ENCODE results near the gene HIGD1B. TPM values are rescaled to one million over a fixed set of nuclear protein-coding genes. Genes with fewer than 3 reads are reported as not detected.
"Not testable (repeated sequence)": the region's sequence is repeated elsewhere in the genome, so short reads cannot be mapped to it uniquely, and the experiment has no call there.

The HIGD1B gene
- not detected in 2 replicates for total RNA-seq (2014; rRNA removed; shearing (Covaris generic))

DNA sequence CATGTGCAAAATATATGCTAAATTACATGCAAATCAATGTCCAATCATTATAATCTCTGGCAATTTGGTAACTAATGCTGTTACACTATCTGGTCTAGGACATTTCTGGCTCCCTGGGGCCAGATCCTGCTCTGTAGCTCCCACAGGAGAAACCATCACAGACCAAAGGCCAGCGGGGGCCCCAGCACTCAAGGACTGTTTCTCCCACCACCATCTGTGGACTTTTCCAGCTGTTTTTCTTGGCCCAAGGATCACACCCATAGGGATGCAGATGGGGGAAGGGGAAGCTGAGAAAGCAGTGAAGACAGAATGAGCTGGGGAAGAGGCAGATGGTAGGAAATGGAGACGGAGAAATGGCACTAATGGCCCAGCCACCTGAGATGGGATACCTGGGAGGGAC is at the start of gene HIGD1B:
TSS of gene HIGD1B (plus strand) at position 298 of the 400 bp plus-strand sequence. CDS start 270 bp downstream, outside the sequence.
- Histone ChIP-seq H3K4me1 (0 out of 2 replicates have a peak, but pooled peaks cover 2% of the 10 kb centered on the region), H3K36me3 (peaks cover 18% of the 10 kb centered on the region), H3K4me3 (no peak within 1 kb of the TSS), H3K27me3 (no peaks in the 10 kb centered on the region), H3K27ac (no peak within 1 kb of the TSS), H3K9me3 (replicated peaks) (no peaks in the 10 kb centered on the region)
- DNase-seq, result no peak

DNA sequence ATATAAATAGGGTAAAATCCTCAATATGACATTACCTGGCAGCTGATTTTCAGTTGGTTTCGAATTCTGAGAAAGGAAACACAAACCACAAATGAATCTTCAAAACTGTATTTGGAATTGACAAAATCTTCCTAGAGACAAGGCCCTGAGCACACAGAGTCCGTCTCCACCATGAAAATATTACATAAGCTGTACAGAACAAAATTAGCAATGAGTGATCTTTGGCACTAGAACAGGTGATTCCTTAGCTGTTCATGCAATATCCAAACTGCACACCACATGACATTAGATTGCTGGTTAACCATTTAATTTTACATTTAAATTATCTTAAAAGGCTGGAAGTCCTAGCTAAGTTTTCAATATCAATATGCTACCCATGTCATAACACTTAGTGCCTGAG is 49.3 kb upstream of the HIGD1B start:
- Histone ChIP-seq H3K27ac (no peak overlapping the region), H3K9me3 (replicated peaks) (no peaks in the 10 kb centered on the region), H3K4me1 (peaks cover 15% of the 10 kb centered on the region), H3K4me3 (no peak overlapping the region), H3K27me3 (no peaks in the 10 kb centered on the region), H3K36me3 (peaks cover 42% of the 10 kb centered on the region)
- no peak for DNase-seq

DNA sequence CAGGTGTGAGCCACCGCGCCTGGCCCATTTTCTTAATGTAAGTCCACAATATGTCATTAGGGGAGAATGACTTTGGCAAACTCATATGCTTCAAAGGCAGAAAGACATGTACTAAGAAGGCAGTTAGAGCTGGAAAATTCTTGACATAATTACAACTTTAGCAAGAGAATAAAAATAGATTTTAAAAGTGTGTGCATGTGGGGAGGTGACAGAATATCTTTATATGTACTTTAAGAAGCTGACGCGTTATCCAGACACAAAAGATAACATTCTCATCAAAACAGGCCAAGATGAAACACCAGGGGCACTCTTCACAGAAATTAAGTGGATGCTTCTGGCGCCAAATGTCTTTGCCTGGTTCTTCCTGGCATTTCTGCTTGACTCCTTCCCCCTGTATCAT is 45.8 kb upstream of the HIGD1B start:
- no peak overlapping the region for H3K4me3 ChIP-seq
- H3K4me1 ChIP-seq, result no peaks in the 10 kb centered on the region
- no peaks in the 10 kb centered on the region for H3K9me3 ChIP-seq (replicated peaks)
- DNase-seq, result no peak
- no peak overlapping the region for H3K27ac ChIP-seq
- no peaks in the 10 kb centered on the region for H3K27me3 ChIP-seq
- peaks cover 71% of the 10 kb centered on the region for H3K36me3 ChIP-seq

DNA sequence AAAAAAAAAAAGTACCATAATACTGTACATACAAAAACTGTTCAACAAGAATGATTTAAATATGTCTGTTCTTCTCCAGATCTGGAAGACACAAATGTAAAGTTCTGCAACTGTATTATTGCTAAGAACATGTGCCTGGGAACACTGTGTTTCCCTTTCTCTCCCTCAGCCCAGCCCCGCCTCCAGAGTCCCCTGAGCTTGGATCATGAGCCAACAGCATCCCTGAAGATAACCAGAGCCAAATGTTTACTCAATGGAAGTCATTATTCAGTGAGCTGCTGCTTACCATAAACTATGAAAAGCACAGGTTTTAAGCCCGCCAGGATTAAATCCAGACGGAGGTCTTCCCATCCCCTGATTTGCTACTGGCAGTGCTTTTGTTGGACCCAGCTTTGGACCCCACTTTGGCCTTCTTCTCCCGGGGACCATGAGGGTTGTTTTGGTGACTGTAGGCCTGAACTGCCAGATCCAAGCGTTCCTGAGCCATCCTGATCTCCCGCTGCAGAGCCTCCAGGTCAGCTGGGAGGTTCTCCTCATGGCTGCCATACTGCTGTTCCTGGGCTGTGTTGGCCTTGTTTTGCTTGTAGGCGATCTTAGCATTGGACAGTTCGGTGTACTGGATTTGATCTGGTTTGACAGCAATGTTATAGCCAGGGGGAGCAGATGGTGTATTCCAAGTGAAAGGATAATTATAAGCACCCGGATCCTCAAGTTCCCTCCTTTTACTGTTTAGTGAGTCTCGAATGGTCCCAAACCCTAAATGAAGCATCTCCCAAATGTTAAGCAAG is 43.2 kb upstream of the HIGD1B start:
- DNase-seq, result no peak
- Histone ChIP-seq H3K27ac (no peak overlapping the region), H3K36me3 (peaks cover 64% of the 10 kb centered on the region)

DNA sequence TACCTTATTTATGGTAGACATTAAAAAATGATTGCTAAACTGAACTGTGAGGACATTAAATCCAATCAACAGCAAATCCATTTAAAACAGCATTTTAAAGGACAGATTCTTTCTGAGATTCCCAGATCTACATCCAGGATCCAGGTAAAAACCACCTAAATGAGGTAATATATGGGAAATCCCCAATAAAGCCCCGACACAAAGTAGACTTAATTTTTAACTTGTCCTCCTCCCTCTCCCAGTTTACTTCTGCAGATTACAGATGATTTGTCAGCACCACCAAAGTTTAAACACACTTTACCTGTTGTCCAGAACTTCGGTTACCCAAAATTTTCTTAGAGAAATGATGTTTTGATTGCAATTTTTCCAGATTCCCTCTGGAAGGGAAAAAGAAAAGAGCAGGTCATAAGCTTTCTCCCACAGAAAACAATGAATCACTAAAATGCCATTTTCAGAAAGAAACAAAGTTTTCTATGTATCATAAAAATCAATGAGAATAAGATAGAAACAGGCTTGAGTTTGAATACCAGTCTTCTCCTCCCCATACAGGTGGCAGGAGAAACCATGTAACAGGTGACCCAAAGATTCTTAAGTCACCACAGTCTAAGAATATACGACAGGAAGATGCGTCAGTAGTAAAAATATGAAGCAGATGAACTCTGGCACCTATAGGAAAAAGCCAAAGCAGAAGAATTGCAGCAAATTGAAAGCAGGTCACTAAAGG is 40.4 kb upstream of the HIGD1B start:
- Histone ChIP-seq H3K9me3 (replicated peaks) (no peaks in the 10 kb centered on the region), H3K4me3 (no peak overlapping the region), H3K36me3 (peaks cover 43% of the 10 kb centered on the region), H3K27ac (no peak overlapping the region), H3K4me1 (no peaks in the 10 kb centered on the region), H3K27me3 (no peaks in the 10 kb centered on the region)
- no peak for DNase-seq

More for the DNA sequence above, 43.2 kb upstream of the HIGD1B start:
- Histone ChIP-seq H3K4me1 (no peaks in the 10 kb centered on the region), H3K4me3 (no peak overlapping the region), H3K9me3 (replicated peaks) (no peaks in the 10 kb centered on the region), H3K27me3 (no peaks in the 10 kb centered on the region)

DNA sequence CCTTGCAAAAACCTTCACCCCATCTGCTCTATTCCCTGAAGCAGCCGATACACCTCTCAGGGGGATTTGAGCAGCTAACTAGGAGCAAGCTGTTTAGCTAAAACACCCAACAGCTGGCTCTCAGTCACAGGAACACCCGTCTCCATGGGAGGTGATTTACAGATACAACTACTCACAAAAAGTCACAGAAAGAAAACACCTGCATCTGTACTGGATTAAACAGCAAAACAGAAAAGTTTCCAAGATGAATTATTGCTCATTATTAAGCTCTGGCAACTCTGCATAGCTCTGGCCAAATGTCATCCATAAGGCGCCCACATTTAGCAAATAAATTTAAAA is 39.9 kb upstream of the HIGD1B start:
- H3K27ac ChIP-seq, result no peak overlapping the region

DNA sequence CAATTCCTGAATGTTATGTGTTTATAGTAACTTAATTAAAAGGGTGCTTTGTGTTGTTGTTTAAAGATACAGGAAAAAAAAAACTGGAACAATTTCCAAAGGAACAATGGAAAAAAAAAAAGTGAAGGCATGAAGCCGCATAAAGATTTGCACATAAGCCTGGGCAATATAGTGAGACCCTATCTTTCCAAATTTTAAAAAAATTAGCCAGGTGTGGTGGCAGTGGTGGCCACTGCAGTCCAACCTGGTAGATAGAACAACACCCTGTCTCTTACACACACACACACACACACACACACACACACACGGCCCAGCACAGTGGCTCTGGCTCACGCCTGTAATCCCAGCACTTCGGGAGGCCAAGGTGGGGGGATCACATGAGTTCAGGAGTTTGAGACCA is 39.5 kb upstream of the HIGD1B start:
- Histone ChIP-seq H3K9me3 (replicated peaks) (no peaks in the 10 kb centered on the region), H3K4me3 (no peak overlapping the region), H3K36me3 (peaks cover 34% of the 10 kb centered on the region), H3K4me1 (no peaks in the 10 kb centered on the region), H3K27ac (no peak overlapping the region), H3K27me3 (no peaks in the 10 kb centered on the region)
- DNase-seq, result no peak

More for the DNA sequence above, 39.9 kb upstream of the HIGD1B start:
- H3K4me3 ChIP-seq, result no peak overlapping the region
- peaks cover 37% of the 10 kb centered on the region for H3K36me3 ChIP-seq
- H3K27me3 ChIP-seq, result no peaks in the 10 kb centered on the region
- no peaks in the 10 kb centered on the region for H3K9me3 ChIP-seq (replicated peaks)
- peak in 1 of 2 experiments; percentile 39 for DNase-seq
- H3K4me1 ChIP-seq, result no peaks in the 10 kb centered on the region

DNA sequence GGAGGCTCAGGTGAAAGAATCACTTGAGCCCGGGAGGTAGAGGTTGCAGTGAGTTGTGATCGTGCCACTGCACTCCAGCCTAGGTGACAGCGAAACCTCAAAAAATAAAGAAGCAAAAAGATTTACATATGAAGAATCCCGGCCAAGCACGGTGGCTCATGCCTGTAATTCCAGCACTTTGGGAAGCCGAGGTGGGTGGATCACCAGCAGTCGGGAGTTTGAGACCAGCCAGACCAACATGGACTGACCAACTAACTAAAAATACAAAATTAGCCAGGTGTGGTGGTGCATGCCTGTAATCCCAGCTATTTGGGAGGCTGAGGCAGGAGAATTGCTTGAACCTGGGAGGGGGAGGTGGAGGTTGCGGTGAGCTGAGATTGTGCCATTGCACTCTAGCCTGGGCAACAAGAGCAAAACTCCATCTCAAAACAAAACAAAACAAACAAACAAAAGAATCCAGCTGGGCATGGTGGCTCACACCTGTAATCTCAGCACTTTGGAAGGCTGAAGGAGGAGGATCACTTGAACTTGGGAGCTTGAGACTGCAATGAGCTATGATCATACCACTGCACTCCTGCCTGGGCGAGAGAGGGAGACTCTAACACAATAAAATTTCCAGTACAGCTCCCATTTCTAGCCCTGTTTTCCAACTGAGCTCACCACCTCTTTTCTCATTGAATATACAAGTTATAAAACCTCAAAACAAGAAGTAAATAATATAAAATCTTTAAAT is 38.9 kb upstream of the HIGD1B start:
- not testable (repeated sequence) for H3K27me3 ChIP-seq; H3K4me3 ChIP-seq; H3K9me3 ChIP-seq (replicated peaks); DNase-seq; H3K27ac ChIP-seq; H3K4me1 ChIP-seq
- peaks cover 27% of the 10 kb centered on the region for H3K36me3 ChIP-seq

DNA sequence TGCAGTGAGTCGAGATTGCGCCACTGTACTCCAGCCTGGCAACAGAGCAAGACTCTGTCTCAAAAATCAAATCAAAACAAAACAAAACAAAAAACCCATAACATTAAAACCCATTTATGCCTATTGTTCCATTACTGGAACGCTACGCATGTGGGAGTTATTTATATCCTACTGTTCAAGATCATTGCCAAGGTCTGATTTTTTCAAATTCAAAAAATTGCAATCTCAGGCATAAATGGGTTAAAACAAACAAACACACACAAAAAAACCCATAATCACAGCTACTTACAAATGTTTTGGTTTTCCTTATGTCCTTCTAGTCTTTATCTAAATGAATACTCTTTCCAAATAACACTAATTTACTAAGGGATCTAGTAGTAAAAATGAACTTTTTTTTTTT is 35.4 kb upstream of the HIGD1B start:
- H3K27ac ChIP-seq, result no peak overlapping the region
- H3K9me3 ChIP-seq (replicated peaks), result no peaks in the 10 kb centered on the region
- no peak overlapping the region for H3K4me3 ChIP-seq
- no peaks in the 10 kb centered on the region for H3K36me3 ChIP-seq
- DNase-seq, result no peak
- H3K27me3 ChIP-seq, result no peaks in the 10 kb centered on the region
- H3K4me1 ChIP-seq, result no peaks in the 10 kb centered on the region

DNA sequence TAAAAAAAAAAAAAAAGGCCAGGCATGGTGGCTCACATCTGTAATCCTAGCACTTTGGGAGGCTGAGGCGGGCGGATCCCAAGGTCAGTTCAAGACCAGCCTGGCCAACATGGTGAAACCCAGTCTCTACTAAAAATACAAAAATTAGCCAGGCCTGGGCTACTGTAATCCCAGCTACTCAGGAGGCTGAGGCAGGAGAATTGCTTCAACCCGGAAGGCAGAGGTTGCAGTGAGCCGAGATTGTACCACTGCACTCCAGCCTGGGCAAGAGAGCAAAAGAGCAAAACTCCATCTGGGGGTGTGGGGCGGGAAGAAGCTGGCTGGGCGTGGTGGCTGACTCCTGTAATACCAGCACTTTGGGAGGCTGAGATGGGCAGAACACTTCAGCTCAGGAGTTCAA is 29.2 kb upstream of the HIGD1B start:
- H3K9me3 ChIP-seq (replicated peaks); DNase-seq; H3K4me1 ChIP-seq; H3K27ac ChIP-seq; H3K4me3 ChIP-seq; H3K36me3 ChIP-seq; H3K27me3 ChIP-seq: not testable (repeated sequence)

DNA sequence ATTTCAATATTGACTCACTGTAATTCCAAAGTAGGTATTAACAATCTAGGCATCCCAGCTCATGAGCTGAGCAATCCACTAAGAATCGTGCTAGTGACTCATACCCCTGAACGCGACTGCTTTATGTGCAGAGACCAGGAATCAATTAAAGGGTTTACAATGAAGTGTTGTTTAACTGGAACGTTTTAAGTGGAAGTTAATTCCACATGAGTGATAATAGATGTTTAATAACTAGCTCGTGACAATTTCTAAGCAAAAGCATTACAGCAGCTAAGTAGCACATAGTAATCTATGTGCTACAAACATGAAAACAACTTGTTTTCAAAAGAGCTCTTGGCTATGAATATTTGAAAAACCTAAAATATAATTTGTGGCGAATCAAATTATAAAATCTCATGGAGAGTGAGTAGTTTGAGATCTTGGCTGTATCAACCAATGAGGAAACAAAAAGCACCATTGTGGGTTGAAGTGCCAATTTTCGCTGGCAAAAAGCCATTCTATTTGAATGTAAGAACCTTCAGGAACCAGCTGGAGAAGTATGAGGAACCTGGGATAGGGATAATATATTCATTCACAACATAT is 27.0 kb upstream of the HIGD1B start:
- peaks cover 13% of the 10 kb centered on the region for H3K36me3 ChIP-seq
- no peak overlapping the region for H3K27ac ChIP-seq
- DNase-seq, result no peak
- H3K9me3 ChIP-seq (replicated peaks), result 0 out of 2 replicates have a peak, but pooled peaks cover 3% of the 10 kb centered on the region
- no peaks in the 10 kb centered on the region for H3K27me3 ChIP-seq
- no peaks in the 10 kb centered on the region for H3K4me1 ChIP-seq
- H3K4me3 ChIP-seq, result no peak overlapping the region

DNA sequence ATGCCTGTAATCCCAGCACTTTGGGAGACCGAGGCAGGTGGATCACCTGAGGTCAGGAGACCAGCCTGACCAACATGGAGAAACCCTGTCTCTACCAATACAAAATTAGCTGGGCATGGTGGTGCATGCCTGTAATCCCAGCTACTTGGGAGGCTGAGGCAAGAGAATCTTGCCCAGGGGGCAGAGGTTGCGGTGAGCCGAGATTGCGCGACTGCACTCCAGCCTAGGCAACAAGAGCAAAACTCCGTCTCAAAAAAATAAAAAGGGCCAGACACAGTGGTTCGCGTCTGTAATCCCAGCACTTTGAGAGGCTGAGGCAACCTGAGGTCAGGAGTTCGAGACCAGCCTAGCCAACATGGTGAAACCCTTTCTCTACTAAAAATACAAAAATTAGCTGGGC is 22.4 kb upstream of the HIGD1B start:
- H3K27ac ChIP-seq, H3K4me1 ChIP-seq: not testable (repeated sequence)

DNA sequence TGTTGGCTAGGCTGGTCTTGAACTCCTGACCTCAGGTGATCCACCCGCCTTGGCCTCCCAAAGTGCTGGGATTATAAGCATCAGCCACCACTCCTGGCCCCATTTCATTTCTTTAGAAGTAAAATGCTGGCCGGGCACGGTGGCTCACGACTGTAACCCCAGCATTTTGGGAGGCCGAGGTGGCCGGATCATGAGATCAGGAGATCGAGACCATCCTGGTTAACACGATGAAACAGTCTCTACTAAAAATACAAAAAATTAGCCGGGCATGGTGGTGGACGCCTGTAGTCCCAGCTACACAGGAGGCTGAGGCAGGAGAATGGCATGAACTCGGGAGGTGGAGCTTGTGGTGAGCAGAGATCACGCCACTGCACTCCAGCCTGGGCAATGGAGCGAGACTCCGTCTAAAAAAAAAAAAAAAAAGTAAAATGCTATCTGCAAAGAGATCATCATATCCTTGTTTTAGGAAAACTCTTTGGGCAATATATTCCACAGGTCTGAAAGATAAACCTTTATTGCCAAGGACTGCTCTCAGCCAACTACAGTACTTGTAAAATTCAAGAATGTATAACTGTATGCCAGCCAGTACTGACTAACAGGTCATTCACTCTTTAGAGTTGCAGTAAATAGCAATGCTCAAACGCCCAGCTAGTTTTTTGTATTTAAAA is 21.4 kb upstream of the HIGD1B start:
- Histone ChIP-seq H3K27me3 (no peaks in the 10 kb centered on the region), H3K4me3 (no peak overlapping the region), H3K27ac (no peak overlapping the region), H3K9me3 (replicated peaks) (no peaks in the 10 kb centered on the region), H3K36me3 (peaks cover 5% of the 10 kb centered on the region), H3K4me1 (peaks cover 11% of the 10 kb centered on the region)
- no peak for DNase-seq

More for the DNA sequence above, 22.4 kb upstream of the HIGD1B start:
- not testable (repeated sequence) for H3K36me3 ChIP-seq; H3K9me3 ChIP-seq (replicated peaks); H3K27me3 ChIP-seq; DNase-seq; H3K4me3 ChIP-seq

DNA sequence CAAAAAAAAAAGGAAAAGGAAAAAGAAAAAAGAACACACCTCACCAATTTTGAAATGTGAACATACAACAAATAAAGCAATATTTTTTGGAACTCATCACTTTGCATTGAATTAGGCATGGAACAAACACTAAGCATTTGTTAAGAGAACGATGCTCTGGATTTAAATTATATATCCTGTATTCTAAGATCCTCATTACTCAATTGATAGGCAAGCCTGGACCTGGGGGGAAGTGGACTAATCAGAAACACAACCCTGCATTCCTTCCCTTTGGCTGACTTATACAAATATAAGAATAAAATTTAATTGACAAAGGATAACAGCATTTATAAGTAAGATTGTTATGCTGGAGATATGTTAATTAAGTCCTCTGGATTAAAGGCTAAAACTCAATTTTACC is 19.8 kb upstream of the HIGD1B start:
- peak overlapping the region; percentile 93; the same call in 1 of the 2 replicates for H3K4me3 ChIP-seq
- no peak for DNase-seq
- peaks cover 15% of the 10 kb centered on the region for H3K4me1 ChIP-seq
- no peaks in the 10 kb centered on the region for H3K9me3 ChIP-seq (replicated peaks)
- no peak overlapping the region for H3K27ac ChIP-seq
- H3K27me3 ChIP-seq, result no peaks in the 10 kb centered on the region
- H3K36me3 ChIP-seq, result peaks cover 5% of the 10 kb centered on the region

Measured in SJCRH30 (cell line).